ENCODE results near the gene ZNF3. TPM values are rescaled to one million over a fixed set of nuclear protein-coding genes. Genes with fewer than 3 reads are reported as not detected.

The ZNF3 gene
- total and polyA plus RNA-seq, 2 donors from 2014 or later: 15.8 to 30.8 TPM

DNA sequence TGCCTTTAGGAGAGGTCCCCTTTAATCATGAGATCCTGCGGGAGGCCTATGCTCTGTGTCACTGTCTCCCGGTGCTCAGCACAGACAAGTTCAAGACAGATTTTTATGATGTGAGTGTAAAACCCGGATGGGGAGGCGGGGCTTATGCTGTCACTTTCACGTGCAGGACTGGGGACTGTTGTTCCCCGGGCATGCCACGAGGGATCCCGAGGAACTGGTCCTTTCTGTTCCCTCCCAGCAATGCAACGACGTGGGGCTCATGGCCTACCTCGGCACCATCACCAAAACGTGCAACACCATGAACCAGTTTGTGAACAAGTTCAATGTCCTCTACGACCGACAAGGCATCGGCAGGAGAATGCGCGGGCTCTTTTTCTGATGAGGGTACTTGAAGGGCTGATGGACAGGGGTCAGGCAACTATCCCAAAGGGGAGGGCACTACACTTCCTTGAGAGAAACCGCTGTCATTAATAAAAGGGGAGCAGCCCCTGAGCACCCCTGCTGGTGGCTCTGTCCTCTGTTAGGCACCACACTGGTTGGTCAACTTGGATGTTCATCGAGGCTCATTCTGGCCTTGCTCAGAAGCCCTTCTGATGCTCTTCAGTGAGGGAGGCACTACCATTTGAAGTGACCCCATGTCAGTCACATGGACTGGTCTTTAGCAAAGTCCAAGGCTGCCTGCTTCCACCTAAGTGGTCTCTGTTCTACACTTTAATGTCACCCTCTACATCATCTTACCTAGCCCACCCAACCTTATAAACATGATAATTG, 10.1 kb upstream of the ZNF3 start:
- Histone ChIP-seq H3K4me3 (ENCODE audit: low read length in 3 of 3) (no peak overlapping the region), H3K27ac (ENCODE audit: low read depth in 2 of 2, low read length in 2 of 2) (no peak overlapping the region), H3K27me3 (ENCODE audit: control insufficient read depth, insufficient read depth, low read length) (no peaks in the 10 kb centered on the region), H3K4me1 (ENCODE audit: control insufficient read depth in 2 of 3, insufficient read depth in 2 of 3, low read depth in 1 of 3, low read length in 3 of 3) (peaks cover 0 to 7% (median 4%) of the 10 kb centered on the region in 3 donors), H3K9me3 (ENCODE audit: control insufficient read depth in 2 of 3, insufficient read depth in 1 of 3, low read length in 3 of 3) (no peaks in the 10 kb centered on the region), H3K9ac (ENCODE audit: low read length in 3 of 3) (no peak overlapping the region), H3K36me3 (ENCODE audit: control insufficient read depth in 2 of 3, insufficient read depth in 3 of 3, low read length in 3 of 3) (peaks cover 10 to 54% (median 32%) of the 10 kb centered on the region in 3 donors)
- FAIRE-seq: no peak
- TF ChIP-seq, protein P1, sequence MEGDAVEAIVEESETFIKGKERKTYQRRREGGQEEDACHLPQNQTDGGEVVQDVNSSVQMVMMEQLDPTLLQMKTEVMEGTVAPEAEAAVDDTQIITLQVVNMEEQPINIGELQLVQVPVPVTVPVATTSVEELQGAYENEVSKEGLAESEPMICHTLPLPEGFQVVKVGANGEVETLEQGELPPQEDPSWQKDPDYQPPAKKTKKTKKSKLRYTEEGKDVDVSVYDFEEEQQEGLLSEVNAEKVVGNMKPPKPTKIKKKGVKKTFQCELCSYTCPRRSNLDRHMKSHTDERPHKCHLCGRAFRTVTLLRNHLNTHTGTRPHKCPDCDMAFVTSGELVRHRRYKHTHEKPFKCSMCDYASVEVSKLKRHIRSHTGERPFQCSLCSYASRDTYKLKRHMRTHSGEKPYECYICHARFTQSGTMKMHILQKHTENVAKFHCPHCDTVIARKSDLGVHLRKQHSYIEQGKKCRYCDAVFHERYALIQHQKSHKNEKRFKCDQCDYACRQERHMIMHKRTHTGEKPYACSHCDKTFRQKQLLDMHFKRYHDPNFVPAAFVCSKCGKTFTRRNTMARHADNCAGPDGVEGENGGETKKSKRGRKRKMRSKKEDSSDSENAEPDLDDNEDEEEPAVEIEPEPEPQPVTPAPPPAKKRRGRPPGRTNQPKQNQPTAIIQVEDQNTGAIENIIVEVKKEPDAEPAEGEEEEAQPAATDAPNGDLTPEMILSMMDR (IDR thresholded peaks at IDR 0.05; ENCODE audit: borderline replicate concordance, extremely low read depth, insufficient read depth): no peak
- DNase-seq: no peak
- intact Hi-C loops (cut with DNase I): no loop called here

DNA sequence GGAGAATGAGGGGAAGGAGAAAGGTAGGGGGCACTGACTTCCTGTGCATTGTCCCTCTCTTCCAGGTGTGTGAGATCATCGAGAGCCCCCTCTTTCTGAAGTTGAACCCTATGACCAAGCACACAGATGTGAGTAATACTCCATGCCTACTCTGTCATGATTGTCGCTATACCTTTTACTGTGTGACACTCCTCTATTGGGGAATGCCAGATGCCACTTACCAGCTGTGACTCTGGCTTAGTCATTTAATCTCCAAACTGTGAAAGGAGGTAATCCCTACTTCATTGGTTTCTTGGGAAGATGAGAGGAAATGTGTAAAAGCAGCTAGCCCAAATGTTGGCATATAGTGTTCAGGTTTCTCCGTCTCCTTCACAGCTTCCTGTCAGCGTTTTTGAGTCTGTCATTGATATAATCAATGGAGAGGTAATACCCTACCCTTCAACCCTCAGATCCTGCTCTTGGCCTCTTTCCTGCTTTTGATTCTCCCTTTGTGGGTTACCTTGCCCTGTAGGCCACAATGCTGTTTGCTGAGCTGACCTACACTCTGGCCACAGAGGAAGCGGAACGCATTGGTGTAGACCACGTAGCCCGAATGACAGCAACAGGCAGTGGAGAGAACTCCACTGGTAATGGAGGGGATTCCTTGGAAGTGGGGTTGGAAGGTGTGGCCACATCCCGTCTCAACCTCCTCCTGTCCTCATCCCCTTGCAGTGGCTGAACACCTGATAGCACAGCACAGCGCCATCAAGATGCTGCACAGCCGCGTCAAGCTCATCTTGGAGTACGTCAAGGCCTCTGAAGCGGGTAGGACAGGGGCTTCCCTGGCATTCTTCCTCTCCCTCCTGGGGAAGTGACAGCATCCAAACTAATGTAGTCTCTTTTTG, 9.2 kb upstream of the ZNF3 start:
- TF ChIP-seq, protein P1 (IDR thresholded peaks at IDR 0.05; ENCODE audit: borderline replicate concordance, extremely low read depth, insufficient read depth): no peak
- no peak overlapping the region for H3K27ac ChIP-seq (ENCODE audit: low read depth in 2 of 2, low read length in 2 of 2)
- FAIRE-seq (no peak), DNase-seq (no peak)
- H3K36me3 ChIP-seq (ENCODE audit: control insufficient read depth in 2 of 3, insufficient read depth in 3 of 3, low read length in 3 of 3): peaks cover 10 to 49% (median 32%) of the 10 kb centered on the region in 3 donors
- H3K9ac ChIP-seq (ENCODE audit: low read length in 3 of 3): no peak overlapping the region
- intact Hi-C loops (cut with DNase I): no loop called here
- H3K9me3 ChIP-seq (ENCODE audit: control insufficient read depth in 2 of 3, insufficient read depth in 1 of 3, low read length in 3 of 3): no peaks in the 10 kb centered on the region
- H3K4me3 ChIP-seq (ENCODE audit: low read length in 3 of 3): no peak overlapping the region
- H3K4me1 ChIP-seq (ENCODE audit: control insufficient read depth in 2 of 3, insufficient read depth in 2 of 3, low read depth in 1 of 3, low read length in 3 of 3): peaks cover 0 to 7% (median 4%) of the 10 kb centered on the region in 3 donors
- no peaks in the 10 kb centered on the region for H3K27me3 ChIP-seq (ENCODE audit: control insufficient read depth, insufficient read depth, low read length)

DNA sequence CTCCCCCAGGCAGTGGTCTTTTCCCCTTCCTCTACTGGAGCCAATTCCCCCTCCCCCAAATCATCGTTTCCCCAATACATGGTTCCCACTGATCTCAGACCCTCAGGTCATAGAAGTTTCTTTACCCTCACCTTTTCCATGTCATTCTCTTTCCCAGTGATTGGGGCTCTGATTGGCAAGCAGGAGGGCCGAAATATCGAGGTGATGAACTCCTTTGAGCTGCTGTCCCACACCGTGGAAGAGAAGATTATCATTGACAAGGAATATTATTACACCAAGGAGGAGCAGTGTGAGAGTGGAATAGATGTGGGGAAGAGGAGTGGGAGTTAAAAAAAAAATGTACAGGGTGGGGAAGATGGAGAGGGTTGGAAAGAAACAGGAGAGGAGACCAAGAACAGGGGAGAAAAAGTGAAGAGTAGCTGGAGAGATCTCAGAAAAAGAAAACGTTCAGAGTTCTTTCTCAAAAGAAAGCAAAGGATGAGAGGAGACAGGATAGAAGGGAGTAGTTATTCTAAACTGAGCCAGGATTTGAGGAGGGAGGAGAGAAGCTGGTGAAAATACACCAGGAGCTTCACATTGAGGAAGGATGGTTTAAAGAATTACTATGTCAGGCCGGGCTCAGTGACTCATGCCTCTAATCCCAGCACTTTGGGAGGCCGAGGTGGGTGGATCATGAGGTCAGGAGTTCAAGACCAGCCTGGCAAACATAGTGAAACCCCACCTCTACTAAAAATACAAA, 8.1 kb upstream of the ZNF3 start:
- Histone ChIP-seq H3K27me3 (ENCODE audit: control insufficient read depth, insufficient read depth, low read length) (no peaks in the 10 kb centered on the region), H3K9me3 (ENCODE audit: control insufficient read depth in 2 of 3, insufficient read depth in 1 of 3, low read length in 3 of 3) (no peaks in the 10 kb centered on the region), H3K4me1 (ENCODE audit: control insufficient read depth in 2 of 3, insufficient read depth in 2 of 3, low read depth in 1 of 3, low read length in 3 of 3) (peaks cover 0 to 7% (median 4%) of the 10 kb centered on the region in 3 donors), H3K27ac (ENCODE audit: low read depth in 2 of 2, low read length in 2 of 2) (peak overlapping the region in 1 of 2 donors; percentile 92), H3K9ac (ENCODE audit: low read length in 3 of 3) (peak overlapping the region; percentile 69 to 86 (median 77)), H3K4me3 (ENCODE audit: low read length in 3 of 3) (peak overlapping the region; percentile 77 to 98 (median 81)), H3K36me3 (ENCODE audit: control insufficient read depth in 2 of 3, insufficient read depth in 3 of 3, low read length in 3 of 3) (peaks cover 7 to 38% (median 32%) of the 10 kb centered on the region in 3 donors)
- DNase-seq (no peak), FAIRE-seq (no peak)
- TF ChIP-seq, protein P1 (IDR thresholded peaks at IDR 0.05; ENCODE audit: borderline replicate concordance, extremely low read depth, insufficient read depth): no peak
- intact Hi-C loops (cut with DNase I): no loop called here
